Measurements from ENCODE around the gene PHF20.
"Not testable (repeated sequence)": the region's sequence is repeated elsewhere in the genome, so short reads cannot be mapped to it uniquely, and the experiment has no call there.

The PHF20 gene

DNA sequence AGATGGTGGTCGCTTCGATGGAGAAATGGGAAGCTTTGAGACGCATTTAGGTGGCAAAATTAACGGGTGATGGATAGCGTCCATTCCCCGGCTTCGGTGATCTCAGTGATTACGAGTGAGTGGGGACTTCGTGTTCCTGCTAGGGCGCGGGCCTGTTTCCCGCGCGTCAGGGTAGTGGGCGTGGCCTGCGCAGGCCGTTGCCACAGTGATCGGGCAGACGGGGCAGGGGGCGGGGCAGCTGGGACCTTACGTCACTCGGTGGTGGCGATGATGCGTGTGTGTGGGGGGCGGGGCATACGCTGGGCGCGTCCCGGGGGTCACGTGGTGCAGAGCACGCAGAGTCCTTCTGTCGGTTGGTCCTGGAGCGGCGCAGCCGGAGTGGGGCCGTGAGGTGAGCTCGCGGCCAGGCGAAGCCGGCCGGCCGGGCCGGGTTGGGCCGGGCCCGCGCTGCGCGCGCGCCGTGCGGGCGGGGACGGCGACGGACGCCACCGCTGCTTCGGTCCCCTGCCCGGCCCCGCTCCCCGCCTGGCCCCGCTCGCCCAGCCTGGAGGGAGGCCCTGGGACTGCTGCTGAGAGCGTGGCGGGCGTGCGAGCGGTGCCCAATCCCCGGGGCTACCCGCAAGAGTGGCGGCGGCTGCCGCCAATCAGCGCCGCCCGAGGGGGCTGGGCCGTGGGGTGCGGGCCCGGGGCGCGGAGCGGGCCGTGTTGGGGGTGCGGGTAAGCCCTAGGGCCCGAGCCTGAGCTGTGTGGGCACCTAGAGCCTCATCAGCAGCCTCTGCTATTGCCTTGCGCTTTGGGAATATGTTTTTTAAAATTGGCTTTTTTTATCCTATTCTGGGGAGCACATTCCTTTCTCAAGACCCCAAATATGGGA lies at the start of gene PHF20:
TSS of gene PHF20 (plus strand) at position 327 of the 874 bp plus-strand sequence. CDS start 29,508 bp downstream, outside the sequence.
- intact Hi-C loops (cut with DNase I), result loop anchor here (5.0 kb wide), 1 partner anchor 35 kb away; no protein-coding TSS in a partner anchor
- peak; percentile 99 to 100 (median 100) for DNase-seq

DNA sequence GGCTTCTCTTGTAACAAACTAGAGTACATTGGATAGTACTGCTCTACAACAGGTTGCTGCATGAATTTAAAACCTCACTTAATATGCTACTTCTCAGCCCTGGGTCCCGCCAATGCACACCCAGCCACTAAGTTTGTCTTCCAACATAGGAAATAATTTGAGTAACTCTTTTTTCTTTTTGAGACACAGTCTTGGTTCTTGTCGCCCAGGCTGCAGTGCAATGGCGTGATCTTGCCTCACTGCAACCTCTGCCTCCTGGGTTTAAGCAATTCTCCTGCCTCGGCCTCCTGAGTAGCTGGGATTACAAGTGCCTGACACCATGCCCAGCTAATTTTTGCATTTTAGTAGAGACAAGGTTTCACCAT lies 48.6 kb upstream of the PHF20 start:
- intact Hi-C loops (cut with DNase I), result not testable (repeated sequence)

DNA sequence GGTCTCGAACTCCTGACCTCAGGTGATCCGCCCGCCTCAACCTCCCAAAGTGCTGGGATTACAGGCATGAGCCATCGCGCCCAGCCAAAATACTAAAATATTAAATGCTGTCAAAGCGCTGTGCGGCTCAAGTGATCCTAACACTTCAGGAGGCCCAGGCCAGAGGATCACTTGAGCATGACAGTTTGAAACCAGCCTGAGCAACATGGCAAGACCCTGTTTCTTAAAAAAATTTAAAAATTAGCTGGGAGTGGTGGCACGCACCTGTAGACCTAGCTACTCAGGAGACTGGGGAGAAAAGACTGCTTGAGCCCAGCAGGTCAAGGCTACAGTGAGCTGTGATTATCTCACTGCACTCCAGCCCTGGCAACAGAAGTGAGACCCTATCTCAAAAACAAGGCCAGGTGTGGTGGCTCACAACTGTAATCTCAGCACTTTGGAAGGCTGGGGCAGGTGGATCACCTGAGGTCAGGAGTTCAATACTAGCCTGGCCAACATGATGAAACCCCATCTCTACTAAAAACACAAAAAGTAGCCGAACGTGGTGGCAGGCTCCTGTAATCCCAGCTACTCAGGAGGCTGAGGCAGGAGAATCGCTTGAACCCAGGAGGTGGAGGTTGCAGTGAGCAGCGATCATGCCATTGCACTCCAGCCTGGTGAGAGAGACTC lies 48.0 kb upstream of the PHF20 start:
- intact Hi-C loops (cut with DNase I); DNase-seq: not testable (repeated sequence)

More for the DNA sequence above, 48.6 kb upstream of the PHF20 start:
- DNase-seq, result not testable (repeated sequence)

DNA sequence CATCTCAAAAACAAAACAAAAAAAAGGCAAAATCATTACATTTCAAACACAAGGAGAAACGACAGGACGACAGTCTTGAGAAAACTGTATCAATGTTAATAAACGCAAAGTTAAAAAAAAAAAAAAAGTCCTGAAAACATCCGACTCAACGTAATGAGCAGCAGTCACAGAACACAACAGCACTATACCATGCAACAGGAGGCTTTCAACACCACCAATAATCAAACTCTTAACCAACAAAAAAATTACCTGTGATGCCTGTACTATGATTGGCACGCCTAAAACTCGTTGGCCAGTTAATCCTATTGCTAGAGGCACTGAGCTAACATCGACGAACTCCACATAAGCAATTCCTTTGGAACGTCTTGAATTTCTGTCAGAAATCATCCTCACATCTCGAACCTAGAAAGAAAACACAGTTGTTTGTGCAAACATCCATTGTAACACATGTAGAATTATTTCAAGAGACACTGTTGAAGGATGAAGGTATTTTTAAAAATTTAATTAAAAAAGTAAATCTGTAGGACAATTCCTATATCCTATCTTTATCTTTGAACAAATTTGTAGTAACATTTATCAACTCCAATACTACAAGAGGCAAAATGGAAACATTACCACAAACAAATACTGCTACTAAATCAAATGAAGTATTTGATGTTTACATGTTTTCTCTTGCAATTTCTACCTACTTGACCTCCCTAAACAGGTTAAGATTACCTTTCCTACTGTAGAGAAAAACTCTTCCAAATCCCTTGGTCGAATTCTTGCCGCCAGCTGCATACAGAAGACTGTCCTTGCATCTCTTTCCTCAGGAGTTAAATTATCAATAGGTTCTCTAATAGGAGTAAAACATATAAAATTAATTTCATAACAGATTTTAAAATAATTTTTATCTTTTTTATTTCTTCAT lies 47.2 kb upstream of the PHF20 start:
- intact Hi-C loops (cut with DNase I), result no loop called here
- DNase-seq, result no peak

DNA sequence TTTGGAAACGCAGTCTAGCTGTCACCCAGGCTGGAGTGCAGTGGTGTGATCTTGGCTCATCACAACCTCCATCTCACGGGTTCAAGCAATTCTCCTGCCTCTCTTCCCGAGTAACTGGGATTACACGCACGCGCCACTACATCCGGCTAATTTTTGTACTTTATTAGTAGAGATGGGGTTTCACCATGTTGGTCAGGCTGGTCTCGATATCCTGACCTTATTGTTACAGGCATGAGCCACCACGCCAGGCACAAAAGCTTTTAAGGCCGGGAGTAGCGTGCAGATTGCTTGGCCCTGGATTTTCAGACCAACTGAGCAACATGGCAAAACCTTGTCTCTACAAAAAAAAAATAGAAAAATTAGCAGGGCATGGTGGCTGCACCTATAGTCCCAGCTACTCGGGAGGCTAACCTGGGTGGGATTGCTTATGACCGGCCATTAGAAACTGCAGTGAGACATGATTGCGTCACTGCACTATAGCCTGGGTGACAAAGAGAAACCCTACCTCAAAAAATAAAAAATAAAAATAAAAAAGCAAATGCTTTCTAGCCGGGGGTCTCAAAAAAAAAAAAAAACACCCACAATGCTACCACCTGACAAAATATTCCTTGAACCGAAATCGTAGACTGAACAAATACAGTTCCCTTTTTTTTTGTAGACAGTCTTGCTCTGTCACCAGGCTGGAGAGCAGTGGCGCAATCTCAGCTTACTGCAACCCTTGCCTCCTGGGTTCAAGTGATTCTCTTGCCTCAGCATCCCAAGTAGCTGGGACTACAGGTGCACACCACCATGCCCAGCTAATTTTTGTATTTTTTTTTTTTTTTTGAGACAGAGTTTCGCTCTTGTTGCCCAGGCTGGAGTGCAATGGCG lies 44.7 kb upstream of the PHF20 start:
- intact Hi-C loops (cut with DNase I), result no loop called here
- no peak for DNase-seq

DNA sequence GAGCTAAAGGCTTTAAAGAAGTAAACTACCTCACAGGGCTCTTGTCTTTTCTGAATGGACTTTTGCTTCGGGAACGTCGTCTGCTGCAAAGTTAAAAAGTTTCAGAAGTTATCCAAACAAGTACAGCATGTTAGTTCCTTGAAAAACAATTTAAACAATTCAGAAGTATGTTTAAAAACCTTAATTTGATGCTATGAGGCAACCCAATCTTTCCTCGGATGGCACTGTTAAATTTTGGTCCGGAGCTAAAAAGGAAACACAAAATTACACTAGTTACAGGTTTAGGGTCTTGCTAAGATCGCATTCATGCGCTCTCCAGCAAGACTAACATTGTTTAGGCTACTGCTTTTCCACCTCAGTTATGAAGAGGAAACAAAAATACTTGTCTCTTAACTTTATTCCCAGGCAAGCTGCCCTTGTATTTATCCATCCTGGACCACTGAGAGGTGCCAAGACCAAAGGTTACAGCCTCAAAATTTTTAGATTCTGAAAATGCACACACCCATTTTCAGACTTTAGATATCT lies 42.5 kb upstream of the PHF20 start:
- no peak for DNase-seq
- intact Hi-C loops (cut with DNase I), result no loop called here

DNA sequence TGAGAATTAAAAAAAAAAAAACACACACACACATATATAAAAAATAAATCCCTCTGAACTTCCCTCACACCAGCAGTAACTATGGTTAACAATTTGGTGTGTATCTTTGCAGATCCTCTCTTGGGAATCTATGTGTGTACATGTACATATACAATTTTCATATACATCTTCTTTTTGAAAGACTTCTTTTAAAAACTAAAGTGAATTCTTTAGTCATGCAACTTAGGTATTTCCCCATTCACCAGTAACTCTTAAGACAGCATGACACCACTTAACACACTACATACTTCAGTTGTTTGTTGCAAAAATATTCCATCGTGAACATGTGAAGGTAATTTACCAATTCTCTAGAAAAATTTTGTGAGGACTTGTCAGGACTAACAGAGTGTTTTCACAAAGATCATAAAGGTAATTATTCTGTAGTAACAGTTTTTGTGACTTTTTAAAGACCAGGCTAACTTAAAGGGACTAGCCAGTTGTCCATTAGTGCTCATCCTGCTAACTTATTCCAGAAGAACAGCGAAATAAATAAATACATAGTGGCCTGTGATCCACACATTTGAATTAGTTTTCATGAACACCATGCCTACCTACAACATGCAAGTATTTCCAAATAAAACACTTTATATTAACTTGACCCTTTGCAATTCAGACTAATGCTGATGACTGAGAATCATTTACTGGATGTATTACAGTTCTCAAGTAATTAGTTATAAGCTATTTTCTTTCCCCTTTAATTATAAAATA lies 41.8 kb upstream of the PHF20 start:
- intact Hi-C loops (cut with DNase I), result loop anchor here (10.0 kb wide), 1 partner anchor 155 kb away; no protein-coding TSS in a partner anchor
- no peak for DNase-seq

DNA sequence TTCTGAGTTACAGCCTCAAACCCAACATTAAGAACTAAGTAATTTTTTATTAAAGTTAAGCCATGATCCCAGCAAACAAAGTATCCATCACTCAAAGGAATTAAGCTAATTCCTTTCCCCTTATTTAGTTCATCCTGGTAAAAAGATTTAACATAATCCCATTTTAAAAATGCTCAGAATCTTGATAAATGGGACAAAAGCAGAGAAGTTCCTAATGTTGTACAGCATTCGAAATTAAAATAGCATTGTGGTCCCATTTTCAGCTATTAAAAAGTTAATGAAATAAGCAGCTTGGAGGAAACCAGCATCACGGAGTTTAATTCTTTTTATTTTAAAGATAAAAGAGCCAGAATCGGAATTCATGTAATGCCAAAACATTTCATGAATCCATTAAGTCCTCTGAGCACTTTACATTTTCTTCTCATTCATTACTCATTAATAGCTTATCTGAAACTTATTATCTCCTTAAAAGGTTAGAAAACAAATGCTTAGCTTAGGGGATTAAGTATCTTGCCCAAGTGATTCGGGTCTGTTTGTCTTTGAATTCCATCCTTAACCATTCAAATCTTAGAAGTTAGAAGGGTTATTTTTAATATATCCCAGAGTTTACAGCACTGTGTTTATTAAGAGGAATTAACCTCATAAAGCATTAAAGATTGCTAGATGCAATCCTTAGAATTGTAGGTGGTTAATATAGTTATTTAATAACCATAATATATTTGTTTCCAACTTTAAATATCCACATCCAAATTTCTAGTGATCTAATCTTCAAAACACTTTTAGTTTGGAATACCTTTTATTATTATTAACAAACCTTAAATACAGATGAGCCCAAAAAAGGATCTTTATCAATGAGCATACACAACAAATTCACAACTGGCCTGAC lies 41.0 kb upstream of the PHF20 start:
- intact Hi-C loops (cut with DNase I), result loop anchor here (10.0 kb wide), 1 partner anchor 154 kb away; no protein-coding TSS in a partner anchor
- DNase-seq, result no peak

DNA sequence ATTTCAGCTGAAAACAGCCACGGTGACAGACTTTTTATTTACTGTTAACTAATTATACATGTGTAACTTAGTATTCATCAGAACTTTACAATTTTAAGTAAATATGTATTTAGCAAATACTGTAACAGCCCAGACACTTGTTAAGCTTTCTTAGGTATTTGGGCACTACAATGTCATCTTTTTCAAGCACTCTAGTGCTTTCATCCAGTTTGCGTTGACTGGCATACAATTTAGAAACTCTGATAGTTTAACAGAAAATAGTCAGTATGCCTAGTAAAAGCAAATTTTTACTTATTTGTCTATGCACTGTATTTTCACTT lies 40.4 kb upstream of the PHF20 start:
- intact Hi-C loops (cut with DNase I), result loop anchor here (10.0 kb wide), 1 partner anchor 153 kb away; no protein-coding TSS in a partner anchor
- DNase-seq, result no peak

DNA sequence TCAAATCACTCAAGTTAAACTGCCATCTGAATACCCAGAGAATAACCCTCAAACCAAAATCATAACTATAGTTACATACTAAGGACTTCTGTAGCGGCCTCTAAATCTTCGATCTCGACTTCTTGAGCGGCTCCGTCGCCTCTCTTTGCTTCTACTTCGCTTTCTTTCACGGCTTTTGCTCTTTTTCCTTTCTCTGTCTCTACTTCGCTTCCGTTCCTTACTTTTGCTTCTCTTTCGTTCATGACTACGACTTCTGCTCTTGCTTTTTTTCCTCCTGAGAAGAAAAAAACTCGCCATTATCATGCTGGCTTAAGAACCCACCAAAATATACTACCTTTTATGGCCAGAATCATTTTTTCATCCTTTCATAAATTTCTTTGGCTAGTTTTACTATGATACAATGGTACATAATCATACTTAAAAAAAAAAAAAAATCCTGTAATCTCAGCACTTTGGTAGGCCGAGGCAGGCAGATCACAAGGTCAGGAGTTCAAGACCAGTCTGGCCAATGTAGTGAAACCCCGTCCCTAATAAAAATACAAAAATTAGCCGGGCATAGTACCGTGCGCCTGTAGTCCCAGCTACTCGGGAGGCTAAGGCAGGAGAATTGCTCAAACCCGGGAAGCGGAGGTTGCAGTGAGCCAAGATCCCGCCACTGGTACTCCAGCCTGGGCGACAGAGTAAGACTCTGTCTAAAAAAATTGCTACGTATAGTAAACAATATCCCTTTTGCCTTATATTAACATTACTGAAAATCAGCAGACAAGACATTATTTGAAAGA lies 39.8 kb upstream of the PHF20 start:
- DNase-seq, result no peak
- intact Hi-C loops (cut with DNase I), result loop anchor here (10.0 kb wide), 1 partner anchor 153 kb away; no protein-coding TSS in a partner anchor

DNA sequence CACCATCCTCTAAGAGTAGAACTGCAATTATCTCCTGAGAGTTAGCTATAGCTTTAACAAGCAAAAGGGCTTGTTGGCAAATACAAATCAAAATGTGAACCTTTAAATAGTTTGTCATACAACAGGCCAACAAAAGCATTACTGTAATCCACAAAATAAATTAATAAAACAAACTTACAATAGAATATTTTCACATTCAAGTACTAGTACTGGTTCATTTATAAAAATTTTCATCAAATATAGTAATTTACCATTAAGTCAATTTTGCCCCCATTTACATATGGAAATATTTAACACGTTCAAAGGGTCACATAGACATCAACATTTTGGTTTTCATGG lies 39.2 kb upstream of the PHF20 start:
- intact Hi-C loops (cut with DNase I), result loop anchor here (10.0 kb wide), 1 partner anchor 152 kb away; no protein-coding TSS in a partner anchor
- DNase-seq, result no peak

DNA sequence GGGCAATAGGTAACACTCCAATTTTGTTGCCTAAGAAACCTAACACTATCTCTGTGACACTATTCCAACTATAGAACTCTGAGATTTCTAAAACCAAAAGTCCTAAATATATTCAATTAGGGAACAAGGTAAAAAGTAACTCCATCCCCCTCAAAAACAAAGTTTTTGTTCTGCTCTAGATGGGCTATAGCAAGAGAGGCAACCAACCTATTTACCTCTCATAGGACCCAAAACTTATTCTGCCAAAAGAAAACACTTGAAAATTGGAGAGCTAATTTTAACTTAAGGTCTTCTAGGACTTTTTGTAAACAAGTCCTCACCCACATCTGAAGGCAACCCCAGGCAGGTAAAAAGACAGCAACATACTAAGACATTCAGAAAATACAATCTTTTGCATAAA lies 37.4 kb upstream of the PHF20 start:
- intact Hi-C loops (cut with DNase I), result loop anchor here (10.0 kb wide), 1 partner anchor 150 kb away; no protein-coding TSS in a partner anchor
- no peak for DNase-seq

DNA sequence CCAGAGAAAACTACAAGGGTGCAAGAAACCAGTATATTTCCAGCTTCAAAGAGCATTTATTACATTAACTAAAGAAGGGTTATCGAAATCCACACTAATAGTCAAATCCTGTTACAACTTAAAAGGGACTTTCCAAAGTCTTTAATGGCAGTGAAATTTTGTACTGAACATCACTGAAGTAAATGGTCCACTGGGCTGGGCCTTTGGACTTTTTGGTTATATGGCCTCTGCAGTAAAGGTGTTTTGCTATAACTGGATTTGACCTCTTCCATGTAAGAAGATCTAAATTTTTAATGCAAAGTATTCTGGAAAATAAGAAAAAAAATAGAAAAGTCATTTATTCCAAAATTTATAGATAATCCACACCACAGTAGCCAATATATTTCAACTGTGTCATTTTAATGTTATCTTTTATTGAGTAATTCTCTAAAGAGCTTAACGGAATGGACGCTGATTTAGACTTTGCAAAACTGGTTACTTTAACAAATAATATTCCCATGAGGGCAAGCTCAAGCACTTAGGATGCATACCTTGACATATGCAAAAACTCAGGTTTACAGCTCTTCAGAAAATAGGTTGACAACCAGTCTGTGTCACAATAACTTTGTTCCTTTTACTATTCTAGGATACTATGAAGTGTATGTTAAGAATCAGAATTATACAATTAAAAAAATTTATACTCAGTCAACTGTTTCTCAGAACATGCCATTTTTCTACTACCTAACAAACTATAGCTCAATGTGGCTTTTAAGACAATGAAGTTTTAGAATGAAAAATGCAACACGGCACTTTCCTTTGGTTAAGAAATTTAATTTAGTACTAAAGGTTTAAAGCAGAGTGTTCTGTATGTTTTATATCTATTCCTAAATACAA lies 36.8 kb upstream of the PHF20 start:
- DNase-seq, result no peak
- intact Hi-C loops (cut with DNase I), result loop anchor here (5.0 to 10.0 kb wide), 2 partner anchors 37 to 150 kb away; partner anchors contain the start of gene PHF20

DNA sequence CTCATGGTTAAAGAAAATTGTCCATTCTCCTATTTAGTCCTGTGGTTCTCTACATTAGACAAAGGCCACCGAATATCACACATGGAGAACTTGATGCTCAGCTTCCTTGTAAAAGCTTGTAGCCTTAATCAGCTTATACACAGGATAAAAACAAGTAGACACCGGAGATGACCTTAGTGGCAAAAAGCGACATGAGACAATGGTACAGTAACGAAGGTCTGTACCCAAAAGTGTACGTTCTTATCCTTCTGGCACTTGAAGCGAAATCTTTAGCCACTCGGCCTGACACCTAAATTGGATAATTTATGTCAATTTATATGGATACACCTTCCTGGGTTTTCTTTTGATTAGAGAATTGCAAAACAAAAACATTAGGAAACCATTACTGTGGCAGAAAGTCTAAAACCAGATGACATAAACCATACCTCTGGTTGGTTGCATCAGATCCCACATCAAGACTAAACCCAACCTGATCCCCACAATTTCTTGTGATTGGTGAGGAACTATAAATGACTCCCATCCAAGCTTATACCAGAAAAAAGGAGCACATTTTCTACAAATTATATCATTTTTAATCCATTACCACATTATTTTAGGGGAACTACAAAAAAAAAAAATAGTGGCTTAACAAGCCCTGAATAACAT lies 35.9 kb upstream of the PHF20 start:
- DNase-seq, result no peak
- intact Hi-C loops (cut with DNase I), result loop anchor here (5.0 to 10.0 kb wide), 2 partner anchors 36 to 149 kb away; partner anchors contain the start of gene PHF20

All from head of caudate nucleus (tissue), 42 donors.